OCI-LY1 (cell line): Measurements from ENCODE around the gene HSDL1.

Experiments used
- EZH2 ChIP-seq: fragments of 200-600 bp; sonication (generic), shearing (Covaris generic); IDR thresholded peaks from 2 replicates; pipeline ENCODE4 v1.8.0; 2017; ENCODE audit warnings: borderline replicate concordance, mixed run types, mild to moderate bottlenecking, antibody characterized with exemption, low read length, moderate library complexity, mixed read lengths
- TF ChIP-seq, protein P1 (sequence below): fragments of 200-600 bp; sonication (generic), shearing (Covaris generic); IDR thresholded peaks from 2 replicates; pipeline ENCODE4 v1.5.1; 2017; ENCODE audit warnings: mild to moderate bottlenecking, antibody characterized with exemption, low read length, moderate library complexity, mixed read lengths

- TF ChIP-seq, protein P1, sequence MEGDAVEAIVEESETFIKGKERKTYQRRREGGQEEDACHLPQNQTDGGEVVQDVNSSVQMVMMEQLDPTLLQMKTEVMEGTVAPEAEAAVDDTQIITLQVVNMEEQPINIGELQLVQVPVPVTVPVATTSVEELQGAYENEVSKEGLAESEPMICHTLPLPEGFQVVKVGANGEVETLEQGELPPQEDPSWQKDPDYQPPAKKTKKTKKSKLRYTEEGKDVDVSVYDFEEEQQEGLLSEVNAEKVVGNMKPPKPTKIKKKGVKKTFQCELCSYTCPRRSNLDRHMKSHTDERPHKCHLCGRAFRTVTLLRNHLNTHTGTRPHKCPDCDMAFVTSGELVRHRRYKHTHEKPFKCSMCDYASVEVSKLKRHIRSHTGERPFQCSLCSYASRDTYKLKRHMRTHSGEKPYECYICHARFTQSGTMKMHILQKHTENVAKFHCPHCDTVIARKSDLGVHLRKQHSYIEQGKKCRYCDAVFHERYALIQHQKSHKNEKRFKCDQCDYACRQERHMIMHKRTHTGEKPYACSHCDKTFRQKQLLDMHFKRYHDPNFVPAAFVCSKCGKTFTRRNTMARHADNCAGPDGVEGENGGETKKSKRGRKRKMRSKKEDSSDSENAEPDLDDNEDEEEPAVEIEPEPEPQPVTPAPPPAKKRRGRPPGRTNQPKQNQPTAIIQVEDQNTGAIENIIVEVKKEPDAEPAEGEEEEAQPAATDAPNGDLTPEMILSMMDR: no peak
- TF ChIP-seq EZH2: no peak
Observed at GRCh38 chr16:84121007-84121406, 24.0 kb downstream of the HSDL1 start.
